Kidney (tissue), 14 donors: Measurements from ENCODE around the gene HLA-DQB1. TPM values are rescaled to one million over a fixed set of nuclear protein-coding genes. Genes with fewer than 3 reads are reported as not detected.

ENCODE experiments used
- DNase-seq, 5 donors: peaks; one replicate each; pipeline ENCODE4 v3.0.0-alpha.2; 2013 to 2020
- FAIRE-seq: peaks from 2 replicates; lab custom pipeline; 2012; peaks lifted over from hg19 to GRCh38; lab: Jason Lieb, UNC
- H3K27ac ChIP-seq, 2 donors: one replicate each; pipeline ENCODE4 v1.7.0; 2013; ENCODE audit warnings: low read depth in 2 of 2, low read length in 2 of 2, inconsistent platforms in 1 of 2
- H3K27me3 ChIP-seq: one replicate; pipeline ENCODE4 v1.7.1; 2013; ENCODE audit warnings: low read length, inconsistent platforms; ENCODE audit not compliant: control insufficient read depth, insufficient read depth
- H3K36me3 ChIP-seq, 3 donors: one replicate each; pipeline versions ENCODE4 v1.7.0 to v1.7.1; 2013; ENCODE audit warnings: low read length in 3 of 3, control low read depth in 1 of 3, inconsistent platforms in 1 of 3; ENCODE audit not compliant: insufficient read depth in 3 of 3, control insufficient read depth in 2 of 3
- H3K4me1 ChIP-seq, 3 donors: one replicate each; pipeline versions ENCODE4 v1.7.0 to v1.7.1; 2013; ENCODE audit warnings: low read length in 3 of 3, inconsistent platforms in 1 of 3, low read depth in 1 of 3; ENCODE audit not compliant: control insufficient read depth in 2 of 3, insufficient read depth in 2 of 3
- H3K4me3 ChIP-seq, 3 donors: one replicate each; pipeline versions ENCODE4 v1.7.0 to v1.8.1; 2013; ENCODE audit warnings: low read length in 3 of 3, control low read depth in 1 of 3, inconsistent platforms in 1 of 3
- H3K9ac ChIP-seq, 3 donors: one replicate each; pipeline versions ENCODE4 v1.7.0 to v1.7.1; 2013; ENCODE audit warnings: low read length in 3 of 3, control low read depth in 1 of 3, inconsistent platforms in 1 of 3
- H3K9me3 ChIP-seq, 3 donors: one replicate each; pipeline versions ENCODE4 v1.7.0 to v1.7.1; 2013; ENCODE audit warnings: low read length in 3 of 3, control low read depth in 1 of 3, inconsistent platforms in 1 of 3; ENCODE audit not compliant: control insufficient read depth in 2 of 3, insufficient read depth in 1 of 3
- CTCF ChIP-seq: IDR thresholded peaks from 3 replicates; pipeline ENCODE4 v1.5.1; 2012; ENCODE audit warnings: mild to moderate bottlenecking, moderate library complexity, borderline replicate concordance; ENCODE audit not compliant: insufficient read depth; ENCODE audit errors: extremely low read depth
- intact Hi-C: fragments of 100-400 bp; cut with DNase I; formaldehyde crosslinking; loops from one replicate; pipeline ENCODE4 v1.11.1; 2022
- polyA plus RNA-seq: library from polyadenylated mRNA; stranded (reverse); fragments of 350-450 nt; fragmentation: Illumina TruSeq; extraction: RNeasy Lipid Tissue Mini Kit (QIAGEN cat#74804); gene quantifications from one replicate; pipeline ENCODE4 v1.2.3, GENCODE V29; 2014; ENCODE audit warnings: low read depth, low replicate concordance; ENCODE audit not compliant: insufficient read depth
- total RNA-seq: library from RNA; stranded (reverse); fragmentation: NEBNext Ultra II Directional; extraction: Animal tissue kit (Norgen Biotek cat#: 25700); gene quantifications from one replicate; pipeline ENCODE4 v1.2.1, GENCODE V29; 2021
- donor health status: control.
- donor health status: control.
- donor health status: control.
- donor health status: control.
- donor health status: control.
- donor health status: DM: yes; HTN: yes; CAD: no.
- donor health status: Normal renal cell carcinoma (clear cell type).

HLA-DQB1 gene
- total and polyA plus RNA-seq, 2 donors from 2014 or later: 13.8 to 48.0 TPM

GRCh38 chr6:32639440-32640394, 26.7 kb downstream of the HLA-DQB1 start:
- no peak for FAIRE-seq
- TF ChIP-seq CTCF: no peak
- no peaks in the 10 kb centered on the region for H3K36me3 ChIP-seq
- H3K4me1 ChIP-seq: no peaks in the 10 kb centered on the region
- no peak overlapping the region for H3K4me3 ChIP-seq
- no peak overlapping the region for H3K27ac ChIP-seq
- no peak for DNase-seq
- no peak overlapping the region for H3K9ac ChIP-seq
- H3K27me3 ChIP-seq: no peaks in the 10 kb centered on the region
- H3K9me3 ChIP-seq: no peaks in the 10 kb centered on the region
- intact Hi-C loops: no loop called here

- H3K4me1 ChIP-seq: no peaks in the 10 kb centered on the region
- H3K36me3 ChIP-seq: no peaks in the 10 kb centered on the region
- no peak overlapping the region for H3K9ac ChIP-seq
- no peaks in the 10 kb centered on the region for H3K9me3 ChIP-seq
- FAIRE-seq: no peak
- H3K27ac ChIP-seq: no peak overlapping the region
- TF ChIP-seq CTCF: no peak
- no peak overlapping the region for H3K4me3 ChIP-seq
- intact Hi-C loops: no loop called here
- DNase-seq: no peak
- no peaks in the 10 kb centered on the region for H3K27me3 ChIP-seq
These were observed 27.8 kb downstream of the HLA-DQB1 start for GRCh38 chr6:32638532-32639219.

DNA sequence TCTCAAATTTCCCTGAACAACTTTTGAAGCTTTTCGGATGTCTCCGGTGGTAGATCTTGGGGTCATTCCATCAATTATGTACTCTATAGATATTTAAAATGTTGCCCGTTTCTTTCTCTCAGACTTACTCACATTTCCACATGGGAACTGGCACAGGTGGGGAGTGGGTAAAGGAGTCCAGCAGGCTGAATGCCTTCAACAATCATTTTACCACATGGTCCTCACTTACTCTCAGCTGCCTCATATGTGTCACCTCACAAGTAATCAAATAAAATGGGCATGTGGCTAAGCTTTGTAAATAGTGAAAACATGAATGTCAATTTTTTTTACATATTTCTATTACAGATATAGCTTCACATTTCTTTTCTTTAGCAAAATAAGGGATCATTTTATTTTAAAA, 28.6 kb downstream of the HLA-DQB1 start:
- Histone ChIP-seq H3K9ac (no peak overlapping the region), H3K4me3 (no peak overlapping the region), H3K27me3 (no peaks in the 10 kb centered on the region), H3K27ac (no peak overlapping the region), H3K4me1 (no peaks in the 10 kb centered on the region), H3K36me3 (no peaks in the 10 kb centered on the region), H3K9me3 (no peaks in the 10 kb centered on the region)
- no peak for TF ChIP-seq CTCF
- FAIRE-seq (no peak), DNase-seq (no peak)
- intact Hi-C loops: no loop called here
